Suprapubic skin (tissue), 4 donors: ENCODE results near the gene HAPSTR1.

Experiments used
- EP300 ChIP-seq: sonication (generic); formaldehyde crosslinking; IDR thresholded peaks from one replicate; pipeline ENCODE4 v1.6.1; 2017; ENCODE audit warnings: antibody characterized with exemption
- POLR2A ChIP-seq, 2 donors: fragments of 450-650 bp; IDR thresholded peaks; one replicate each; pipeline ENCODE4 v1.6.1; 2017; ENCODE audit warnings: antibody characterized with exemption in 2 of 2, mild to moderate bottlenecking in 2 of 2, moderate library complexity in 2 of 2
- POLR2AphosphoS5 ChIP-seq, 3 donors: sonication (generic); formaldehyde crosslinking; IDR thresholded peaks; one replicate each; pipeline ENCODE4 v1.6.1; 2017; ENCODE audit warnings: antibody characterized with exemption in 3 of 3

GRCh38 chr16:9055115-9055514 lies 36.3 kb upstream of the HAPSTR1 start:
- TF ChIP-seq POLR2A (IDR thresholded peaks at IDR 0.05) (no peak), EP300 (no peak), POLR2AphosphoS5 (IDR thresholded peaks at IDR 0.05) (no peak)
